Measurements from ENCODE around the gene FMNL3. TPM values are rescaled to one million over a fixed set of nuclear protein-coding genes. Genes with fewer than 3 reads are reported as not detected.

The FMNL3 gene
- polyA plus RNA-seq, 1 of the 3 experiments (the other 2 are of a cell fraction) = 10.2 TPM

DNA sequence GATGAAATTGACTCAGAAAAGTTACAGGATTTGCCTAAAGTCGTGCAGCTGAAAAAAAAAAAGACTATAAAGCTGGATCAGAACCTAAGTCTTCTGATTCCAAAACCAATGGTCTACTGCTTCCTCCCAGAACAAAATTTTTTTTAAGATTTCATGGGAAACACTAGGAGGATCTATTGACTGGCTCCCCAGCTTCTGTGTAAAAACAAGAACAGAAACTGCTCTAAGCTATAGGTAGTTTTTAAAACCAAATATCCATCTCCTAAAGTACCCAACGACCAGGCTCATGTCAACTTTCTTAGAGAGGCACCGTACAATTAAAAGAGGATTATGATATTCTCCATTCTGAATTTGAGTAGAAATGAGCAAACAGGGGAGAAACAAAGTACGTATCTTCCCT is 9.4 kb downstream of the FMNL3 start:
- TF ChIP-seq NFIC (IDR thresholded peaks at IDR 0.05; ENCODE audit: borderline replicate concordance) (no peak), FOXJ3 (CRISPR knock-in tag; IDR thresholded peaks at IDR 0.05) (no peak), EZH2phosphoT487 (IDR thresholded peaks at IDR 0.05; ENCODE audit: borderline replicate concordance, low read depth) (no peak), GABPA (IDR thresholded peaks at IDR 0.05; ENCODE audit: low read depth) (no peak), SMC3 (IDR thresholded peaks at IDR 0.05; ENCODE audit: low read depth, low read length) (no peak), RFX5 (IDR thresholded peaks at IDR 0.05; ENCODE audit: low read length) (no peak)
- TF ChIP-seq, protein P1, sequence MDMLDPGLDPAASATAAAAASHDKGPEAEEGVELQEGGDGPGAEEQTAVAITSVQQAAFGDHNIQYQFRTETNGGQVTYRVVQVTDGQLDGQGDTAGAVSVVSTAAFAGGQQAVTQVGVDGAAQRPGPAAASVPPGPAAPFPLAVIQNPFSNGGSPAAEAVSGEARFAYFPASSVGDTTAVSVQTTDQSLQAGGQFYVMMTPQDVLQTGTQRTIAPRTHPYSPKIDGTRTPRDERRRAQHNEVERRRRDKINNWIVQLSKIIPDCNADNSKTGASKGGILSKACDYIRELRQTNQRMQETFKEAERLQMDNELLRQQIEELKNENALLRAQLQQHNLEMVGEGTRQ (IDR thresholded peaks at IDR 0.05; ENCODE audit: borderline replicate concordance, low read depth, low read length) = no peak
- TF ChIP-seq, protein P2, sequence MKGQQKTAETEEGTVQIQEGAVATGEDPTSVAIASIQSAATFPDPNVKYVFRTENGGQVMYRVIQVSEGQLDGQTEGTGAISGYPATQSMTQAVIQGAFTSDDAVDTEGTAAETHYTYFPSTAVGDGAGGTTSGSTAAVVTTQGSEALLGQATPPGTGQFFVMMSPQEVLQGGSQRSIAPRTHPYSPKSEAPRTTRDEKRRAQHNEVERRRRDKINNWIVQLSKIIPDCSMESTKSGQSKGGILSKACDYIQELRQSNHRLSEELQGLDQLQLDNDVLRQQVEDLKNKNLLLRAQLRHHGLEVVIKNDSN (IDR thresholded peaks at IDR 0.05; ENCODE audit: borderline replicate concordance, low read depth) = no peak
- no peaks in the 10 kb centered on the region for H3K9me2 ChIP-seq
- no peak for DNase-seq
- H3K4me1 ChIP-seq (ENCODE audit: control insufficient read depth in 1 of 2, insufficient read depth in 2 of 2, low read depth in 1 of 2, low read length in 1 of 2) = peaks cover 8 to 23% of the 10 kb centered on the region in 2 experiments; a peak in 2 of 4 replicates
- POLR2A ChIA-PET = no interaction called here
- peaks cover 45% of the 10 kb centered on the region for H4K20me1 ChIP-seq (ENCODE audit: insufficient read depth)
- H3K79me2 ChIP-seq (ENCODE audit: insufficient read depth) = peaks cover 95% of the 10 kb centered on the region
- no peak overlapping the region for H2AFZ ChIP-seq (ENCODE audit: low read depth)
- 85% methylated on average over 4 of the region's 4 CpGs for WGBS (ENCODE audit: low lambda C conversion rate)
- no peaks in the 10 kb centered on the region for H3K9me3 ChIP-seq
- peaks cover 22% of the 10 kb centered on the region for H3F3A ChIP-seq (replicated peaks; ENCODE audit: insufficient read depth)
- peak overlapping the region; percentile 71; the same call in 1 of the 2 replicates for H3K4me2 ChIP-seq
- no peaks in the 10 kb centered on the region for H3K36me3 ChIP-seq (replicated peaks in 1 of 2; ENCODE audit: control insufficient read depth in 1 of 2, insufficient read depth in 2 of 2, low read length in 1 of 2)
- no peak overlapping the region for H3K4me3 ChIP-seq (ENCODE audit: low read depth in 2 of 2, low read length in 1 of 2)
- CTCF ChIA-PET = interaction anchor here (1.8 to 4.2 kb wide), 3 partner anchors 9 to 355 kb away, joined by 5 to 15 read pairs (median 9); partner anchors contain the start of gene FMNL3
- no peak overlapping the region for H3K9ac ChIP-seq
- H3K27me3 ChIP-seq (ENCODE audit: insufficient read depth) = no peaks in the 10 kb centered on the region
- peak overlapping the region in 1 of 2 experiments; percentile 80; a peak in 1 of 4 replicates for H3K27ac ChIP-seq (ENCODE audit: low read depth in 2 of 2, low read length in 1 of 2)

- no peak overlapping the region for H3K9ac ChIP-seq
- no peak for TF ChIP-seq IRF3 (IDR thresholded peaks at IDR 0.05; ENCODE audit: low read depth, low read length)
- TF ChIP-seq RAD21 (IDR thresholded peaks at IDR 0.05; ENCODE audit: low read length) = no peak
- no peak for TF ChIP-seq POLR2AphosphoS5 (IDR thresholded peaks at IDR 0.05; ENCODE audit: low read depth, low read length)
- no peak for DNase-seq
- peaks cover 21% of the 10 kb centered on the region for H3F3A ChIP-seq (replicated peaks; ENCODE audit: insufficient read depth)
- CTCF ChIA-PET = interaction anchor here (1.0 to 4.2 kb wide), 6 partner anchors 10 to 392 kb away, joined by 3 to 15 read pairs (median 5); partner anchors contain the start of genes FMNL3 and TMBIM6
- no peak overlapping the region for H3K4me3 ChIP-seq (ENCODE audit: low read depth in 2 of 2, low read length in 1 of 2)
- H3K79me2 ChIP-seq (ENCODE audit: insufficient read depth) = peaks cover 95% of the 10 kb centered on the region
- H3K9me2 ChIP-seq = no peaks in the 10 kb centered on the region
- peaks cover 39% of the 10 kb centered on the region for H4K20me1 ChIP-seq (ENCODE audit: insufficient read depth)
- H3K9me3 ChIP-seq = no peaks in the 10 kb centered on the region
- H3K4me2 ChIP-seq = no peak overlapping the region
- H2AFZ ChIP-seq (ENCODE audit: low read depth) = no peak overlapping the region
- H3K27me3 ChIP-seq (ENCODE audit: insufficient read depth) = no peaks in the 10 kb centered on the region
- POLR2A ChIA-PET = interaction anchor here (1.1 kb wide), 1 partner anchor 9 kb away, joined by 5 read pairs; no protein-coding TSS in a partner anchor
- no peak overlapping the region for H3K27ac ChIP-seq (ENCODE audit: low read depth in 2 of 2, low read length in 1 of 2)
- H3K4me1 ChIP-seq (ENCODE audit: control insufficient read depth in 1 of 2, insufficient read depth in 2 of 2, low read depth in 1 of 2, low read length in 1 of 2) = peaks cover 6 to 16% of the 10 kb centered on the region in 2 experiments; a peak in 2 of 4 replicates
- H3K36me3 ChIP-seq (replicated peaks in 1 of 2; ENCODE audit: control insufficient read depth in 1 of 2, insufficient read depth in 2 of 2, low read length in 1 of 2) = no peaks in the 10 kb centered on the region
Measured at GRCh38 chr12:49696723-49697122, 10.5 kb downstream of the FMNL3 start.
